Activated T-cell treated with anti-CD3 and anti-CD28 coated beads, Interleukin-2, amount 50 U/mL, for 72 hours (primary cell): ENCODE measurements around the gene PMFBP1. TPM values are rescaled to one million over a fixed set of nuclear protein-coding genes. Genes with fewer than 3 reads are reported as not detected.

Experiments used
- ATAC-seq, 2 donors: fragments of 150-1000 bp; cut with Tn5 transposase; replicated peaks in 1 of 2; 2 replicates each; pipeline ENCODE4 v1.10.0; 2021; ENCODE audit warnings: moderate library complexity in 2 of 2, mild to moderate bottlenecking in 1 of 2
- DNase-seq, 2 donors: peaks; one replicate each; pipeline ENCODE4 v3.0.0; 2021 to 2022; ENCODE audit warnings: mixed read lengths in 1 of 2
- H3K27ac Mint-ChIP-seq: one replicate; pipeline ENCODE4 v1.8.0; 2022; ENCODE audit warnings: mild to moderate bottlenecking, moderate library complexity, mixed read lengths
- H3K27me3 Mint-ChIP-seq: one replicate; pipeline ENCODE4 v1.8.0; 2022; ENCODE audit warnings: low read depth, mixed read lengths
- H3K36me3 Mint-ChIP-seq, 2 donors: one replicate each; pipeline ENCODE4 v1.8.0; 2022; ENCODE audit warnings: mixed read lengths in 2 of 2, mild to moderate bottlenecking in 1 of 2; ENCODE audit not compliant: insufficient read depth in 2 of 2
- H3K4me1 Mint-ChIP-seq: one replicate; pipeline ENCODE4 v1.8.0; 2022; ENCODE audit warnings: low read depth, mixed read lengths
- H3K4me3 Mint-ChIP-seq, 2 donors: one replicate each; pipeline ENCODE4 v1.8.0; 2022; ENCODE audit warnings: mild to moderate bottlenecking in 2 of 2, mixed read lengths in 2 of 2, moderate library complexity in 2 of 2
- H3K9me3 Mint-ChIP-seq, 2 donors: one replicate each; pipeline ENCODE4 v1.8.0; 2022; ENCODE audit warnings: mixed read lengths in 2 of 2
- total RNA-seq, 2 donors: library from RNA; stranded (reverse); gene quantifications; one replicate each; pipeline ENCODE4 v1.2.3, GENCODE V29; 2022

The PMFBP1 gene
- total RNA-seq, 2 donors from 2014 or later, result 1.8 to 2.6 TPM

- no peaks in the 10 kb centered on the region for H3K27me3 Mint-ChIP-seq
- no peaks in the 10 kb centered on the region for H3K36me3 Mint-ChIP-seq
- ATAC-seq (no peak), DNase-seq (no peak)
- no peaks in the 10 kb centered on the region for H3K4me1 Mint-ChIP-seq
- no peak overlapping the region for H3K4me3 Mint-ChIP-seq
- no peaks in the 10 kb centered on the region for H3K9me3 Mint-ChIP-seq
- H3K27ac Mint-ChIP-seq, result no peak overlapping the region
Observed at GRCh38 chr16:72120026-72120425, 51.9 kb downstream of the PMFBP1 start.

GRCh38 chr16:72113616-72113945 is 58.4 kb downstream of the PMFBP1 start:
- H3K27ac Mint-ChIP-seq, result no peak overlapping the region
- no peaks in the 10 kb centered on the region for H3K9me3 Mint-ChIP-seq
- ATAC-seq (no peak), DNase-seq (no peak)
- H3K36me3 Mint-ChIP-seq, result peaks cover 0 to 8% of the 10 kb centered on the region in 2 donors
- H3K4me1 Mint-ChIP-seq, result no peaks in the 10 kb centered on the region
- no peak overlapping the region for H3K4me3 Mint-ChIP-seq
- no peaks in the 10 kb centered on the region for H3K27me3 Mint-ChIP-seq

- DNase-seq (no peak), ATAC-seq (no peak)
- Mint-ChIP-seq H3K27ac (no peak overlapping the region), H3K36me3 (peaks cover 0 to 10% of the 10 kb centered on the region in 2 donors), H3K4me3 (no peak overlapping the region), H3K27me3 (no peaks in the 10 kb centered on the region), H3K9me3 (no peaks in the 10 kb centered on the region), H3K4me1 (no peaks in the 10 kb centered on the region)
Observed at GRCh38 chr16:72112906-72113615, 58.9 kb downstream of the PMFBP1 start.

GRCh38 chr16:72112452-72112792 is 59.5 kb downstream of the PMFBP1 start:
- H3K36me3 Mint-ChIP-seq, result peaks cover 0 to 16% of the 10 kb centered on the region in 2 donors
- H3K4me1 Mint-ChIP-seq, result no peaks in the 10 kb centered on the region
- ATAC-seq (no peak), DNase-seq (no peak)
- no peaks in the 10 kb centered on the region for H3K9me3 Mint-ChIP-seq
- no peak overlapping the region for H3K27ac Mint-ChIP-seq
- H3K4me3 Mint-ChIP-seq, result no peak overlapping the region
- H3K27me3 Mint-ChIP-seq, result no peaks in the 10 kb centered on the region

- H3K36me3 Mint-ChIP-seq, result peaks cover 0 to 19% of the 10 kb centered on the region in 2 donors
- no peak overlapping the region for H3K27ac Mint-ChIP-seq
- ATAC-seq (peak in 1 of 2 donors; percentile 28), DNase-seq (no peak)
- no peaks in the 10 kb centered on the region for H3K27me3 Mint-ChIP-seq
- no peak overlapping the region for H3K4me3 Mint-ChIP-seq
- no peaks in the 10 kb centered on the region for H3K4me1 Mint-ChIP-seq
- H3K9me3 Mint-ChIP-seq, result no peaks in the 10 kb centered on the region
Observed at GRCh38 chr16:72111657-72112451, 60.1 kb downstream of the PMFBP1 start.

- H3K36me3 Mint-ChIP-seq, result peaks cover 3 to 19% of the 10 kb centered on the region in 2 donors
- H3K27ac Mint-ChIP-seq, result no peak overlapping the region
- H3K9me3 Mint-ChIP-seq, result no peaks in the 10 kb centered on the region
Observed at GRCh38 chr16:72110662-72111615, 61.0 kb downstream of the PMFBP1 start.

GRCh38 chr16:72109966-72110530 is 61.9 kb downstream of the PMFBP1 start:
- DNase-seq, result no peak
- H3K36me3 Mint-ChIP-seq, result peaks cover 3 to 28% of the 10 kb centered on the region in 2 donors
- H3K27me3 Mint-ChIP-seq, result no peaks in the 10 kb centered on the region
- H3K9me3 Mint-ChIP-seq, result no peaks in the 10 kb centered on the region
- no peaks in the 10 kb centered on the region for H3K4me1 Mint-ChIP-seq
- H3K4me3 Mint-ChIP-seq, result no peak overlapping the region
- ATAC-seq, result no peak
- H3K27ac Mint-ChIP-seq, result no peak overlapping the region

More at GRCh38 chr16:72110662-72111615, 61.0 kb downstream of the PMFBP1 start:
- Mint-ChIP-seq H3K4me3 (no peak overlapping the region), H3K27me3 (no peaks in the 10 kb centered on the region), H3K4me1 (no peaks in the 10 kb centered on the region)
- no peak for ATAC-seq
- DNase-seq, result no peak

GRCh38 chr16:72109300-72109699 is 62.7 kb downstream of the PMFBP1 start:
- Mint-ChIP-seq H3K4me1 (no peaks in the 10 kb centered on the region), H3K27me3 (no peaks in the 10 kb centered on the region), H3K4me3 (no peak overlapping the region), H3K27ac (no peak overlapping the region), H3K9me3 (no peaks in the 10 kb centered on the region), H3K36me3 (peaks cover 3 to 28% of the 10 kb centered on the region in 2 donors)
- ATAC-seq (no peak), DNase-seq (no peak)

- no peaks in the 10 kb centered on the region for H3K27me3 Mint-ChIP-seq
- H3K36me3 Mint-ChIP-seq, result peaks cover 5 to 29% of the 10 kb centered on the region in 2 donors
- ATAC-seq (no peak), DNase-seq (no peak)
- no peaks in the 10 kb centered on the region for H3K4me1 Mint-ChIP-seq
- H3K9me3 Mint-ChIP-seq, result no peaks in the 10 kb centered on the region
- no peak overlapping the region for H3K4me3 Mint-ChIP-seq
- H3K27ac Mint-ChIP-seq, result no peak overlapping the region
Observed at GRCh38 chr16:72108353-72109102, 63.4 kb downstream of the PMFBP1 start.

GRCh38 chr16:72107371-72107770 is 64.6 kb downstream of the PMFBP1 start:
- Mint-ChIP-seq H3K27me3 (no peaks in the 10 kb centered on the region), H3K36me3 (peaks cover 7 to 37% of the 10 kb centered on the region in 2 donors), H3K4me3 (no peak overlapping the region), H3K9me3 (no peaks in the 10 kb centered on the region), H3K4me1 (no peaks in the 10 kb centered on the region), H3K27ac (no peak overlapping the region)
- no peak for DNase-seq
- no peak for ATAC-seq

GRCh38 chr16:72105978-72106377 is 66.0 kb downstream of the PMFBP1 start:
- H3K36me3 Mint-ChIP-seq, result peaks cover 7 to 44% of the 10 kb centered on the region in 2 donors
- no peak for ATAC-seq

GRCh38 chr16:72104905-72105304 is 67.0 kb downstream of the PMFBP1 start:
- Mint-ChIP-seq H3K27ac (no peak overlapping the region), H3K4me3 (no peak overlapping the region), H3K4me1 (no peaks in the 10 kb centered on the region), H3K27me3 (no peaks in the 10 kb centered on the region), H3K36me3 (peaks cover 9 to 43% of the 10 kb centered on the region in 2 donors), H3K9me3 (no peaks in the 10 kb centered on the region)
- ATAC-seq, result no peak
- no peak for DNase-seq

More at GRCh38 chr16:72105978-72106377, 66.0 kb downstream of the PMFBP1 start:
- Mint-ChIP-seq H3K4me3 (no peak overlapping the region), H3K27me3 (no peaks in the 10 kb centered on the region), H3K4me1 (no peaks in the 10 kb centered on the region), H3K27ac (no peak overlapping the region), H3K9me3 (no peaks in the 10 kb centered on the region)
- DNase-seq, result no peak
